Activated naive CD8-positive, alpha-beta T cell treated with anti-CD3 and anti-CD28 coated beads, Interleukin-2, amount 50 U/mL, for 24 hours (primary cell): ENCODE results near the gene MRPS10.

Experiments used
- ATAC-seq: fragments of 150-1000 bp; cut with Tn5 transposase; one replicate; pipeline ENCODE4 v1.10.0; 2021
- DNase-seq: peaks from one replicate; pipeline ENCODE4 v3.0.0; 2021
- H3K27ac Mint-ChIP-seq: one replicate; pipeline ENCODE4 v1.8.0; 2021; ENCODE audit warnings: mild to moderate bottlenecking, mixed read lengths
- H3K27me3 Mint-ChIP-seq: one replicate; pipeline ENCODE4 v1.8.0; 2021; ENCODE audit warnings: mixed read lengths
- H3K36me3 Mint-ChIP-seq: one replicate; pipeline ENCODE4 v1.8.0; 2021; ENCODE audit warnings: low read depth, mixed read lengths
- H3K4me1 Mint-ChIP-seq: one replicate; pipeline ENCODE4 v1.8.0; 2021; ENCODE audit warnings: mixed read lengths
- H3K4me3 Mint-ChIP-seq: one replicate; pipeline ENCODE4 v1.8.0; 2021; ENCODE audit warnings: mild to moderate bottlenecking, moderate library complexity, mixed read lengths
- H3K9me3 Mint-ChIP-seq: one replicate; pipeline ENCODE4 v1.8.0; 2021; ENCODE audit warnings: mixed read lengths

The MRPS10 gene

DNA sequence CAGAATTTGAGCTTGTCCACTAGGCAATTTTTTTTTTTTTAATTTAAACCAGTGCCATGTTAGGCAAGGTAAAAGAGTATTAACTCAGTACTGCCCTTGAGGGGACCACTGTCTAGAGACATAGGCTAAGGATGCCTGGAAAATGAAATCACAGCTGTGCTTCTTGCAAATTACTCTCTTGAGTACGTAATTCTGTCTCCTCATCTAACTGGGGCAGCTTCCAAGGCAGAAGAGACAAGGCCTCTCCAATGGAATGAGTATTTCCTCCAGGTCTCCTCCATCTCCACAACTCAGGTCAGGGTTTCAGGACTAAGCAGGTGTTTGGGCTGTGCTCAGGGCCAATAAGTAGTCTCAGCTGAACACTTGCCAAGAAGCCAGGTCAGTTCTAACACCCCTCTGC is 33.8 kb upstream of the MRPS10 start:
- Mint-ChIP-seq H3K36me3 (peaks cover 1% of the 10 kb centered on the region), H3K4me3 (no peak overlapping the region), H3K27ac (no peak overlapping the region), H3K4me1 (no peaks in the 10 kb centered on the region), H3K9me3 (no peaks in the 10 kb centered on the region), H3K27me3 (no peaks in the 10 kb centered on the region)
- DNase-seq (no peak), ATAC-seq (no peak)

DNA sequence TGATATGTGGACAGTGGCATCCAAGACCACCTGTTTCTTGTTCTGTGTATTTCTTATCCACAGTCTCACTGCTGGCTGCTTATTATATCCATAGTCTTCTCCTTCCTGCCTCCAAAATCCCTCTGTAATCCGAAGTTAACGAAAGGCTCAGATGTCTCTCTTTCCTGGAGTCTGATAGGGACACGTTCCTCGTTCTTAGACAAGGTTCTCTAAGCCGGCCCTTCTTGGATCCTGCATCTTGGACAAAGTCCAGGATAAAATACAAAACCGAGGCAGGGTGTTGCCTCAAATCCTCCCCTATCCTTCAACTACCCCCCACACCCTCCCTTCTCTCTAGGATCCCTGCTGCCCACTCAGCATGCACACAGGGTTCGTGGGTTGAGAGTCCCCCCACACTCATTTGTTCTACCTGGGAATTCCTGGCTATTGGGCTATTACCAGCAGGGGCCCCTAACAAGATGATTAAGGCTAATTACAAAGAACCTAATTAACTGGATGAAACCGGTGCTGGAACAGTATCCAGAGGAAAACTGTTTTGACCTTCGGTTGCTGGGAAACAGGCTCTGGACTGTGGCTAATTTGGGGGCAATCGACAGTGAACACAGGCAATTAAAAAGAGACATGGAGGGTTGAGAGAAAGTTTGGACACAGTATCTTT is 32.7 kb upstream of the MRPS10 start:
- ATAC-seq (no peak), DNase-seq (no peak)
- Mint-ChIP-seq H3K9me3 (no peaks in the 10 kb centered on the region), H3K4me3 (no peak overlapping the region), H3K27ac (no peak overlapping the region), H3K4me1 (no peaks in the 10 kb centered on the region), H3K36me3 (peaks cover 3% of the 10 kb centered on the region), H3K27me3 (no peaks in the 10 kb centered on the region)

GRCh38 chr6:42249279-42249678 is 31.6 kb upstream of the MRPS10 start:
- Mint-ChIP-seq H3K36me3 (peaks cover 3% of the 10 kb centered on the region), H3K27me3 (no peaks in the 10 kb centered on the region), H3K4me3 (no peak overlapping the region), H3K9me3 (no peaks in the 10 kb centered on the region), H3K4me1 (no peaks in the 10 kb centered on the region), H3K27ac (no peak overlapping the region)
- no peak for DNase-seq
- ATAC-seq, result no peak

GRCh38 chr6:42243046-42243445 is 25.4 kb upstream of the MRPS10 start:
- ATAC-seq, result no peak
- H3K4me1 Mint-ChIP-seq, result no peaks in the 10 kb centered on the region
- H3K4me3 Mint-ChIP-seq, result no peak overlapping the region
- no peaks in the 10 kb centered on the region for H3K27me3 Mint-ChIP-seq
- DNase-seq, result no peak
- peaks cover 1% of the 10 kb centered on the region for H3K36me3 Mint-ChIP-seq
- H3K27ac Mint-ChIP-seq, result no peak overlapping the region
- no peaks in the 10 kb centered on the region for H3K9me3 Mint-ChIP-seq

DNA sequence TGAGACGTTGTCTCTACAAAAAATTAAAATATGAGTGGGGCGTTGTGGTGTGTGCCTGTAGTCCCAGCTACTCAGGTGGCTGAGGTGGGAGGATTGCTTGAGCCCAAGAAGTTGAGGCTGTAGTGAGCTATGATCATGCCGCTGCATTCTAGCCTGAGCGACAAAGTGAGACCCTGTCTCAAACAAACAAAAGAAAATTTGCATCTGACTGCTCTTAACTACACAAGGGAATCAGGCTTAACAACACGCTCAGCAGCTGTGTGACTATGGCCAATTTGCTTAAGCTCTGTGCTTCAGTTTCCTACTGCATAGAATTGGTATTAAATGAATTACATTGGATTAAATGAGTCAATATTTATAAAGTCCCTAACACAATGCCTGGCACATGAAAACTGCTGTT is 24.3 kb upstream of the MRPS10 start:
- no peak for DNase-seq
- H3K4me1 Mint-ChIP-seq, result peaks cover 2% of the 10 kb centered on the region
- no peak overlapping the region for H3K27ac Mint-ChIP-seq
- H3K36me3 Mint-ChIP-seq, result peaks cover 1% of the 10 kb centered on the region
- H3K9me3 Mint-ChIP-seq, result no peaks in the 10 kb centered on the region
- H3K4me3 Mint-ChIP-seq, result no peak overlapping the region
- no peaks in the 10 kb centered on the region for H3K27me3 Mint-ChIP-seq
- ATAC-seq, result no peak

- H3K27ac Mint-ChIP-seq, result no peak overlapping the region
- H3K9me3 Mint-ChIP-seq, result no peaks in the 10 kb centered on the region
- DNase-seq (no peak), ATAC-seq (no peak)
- no peaks in the 10 kb centered on the region for H3K36me3 Mint-ChIP-seq
- H3K4me3 Mint-ChIP-seq, result no peak overlapping the region
- H3K27me3 Mint-ChIP-seq, result no peaks in the 10 kb centered on the region
- H3K4me1 Mint-ChIP-seq, result peaks cover 9% of the 10 kb centered on the region
Observed at GRCh38 chr6:42239736-42240375, 22.2 kb upstream of the MRPS10 start.

DNA sequence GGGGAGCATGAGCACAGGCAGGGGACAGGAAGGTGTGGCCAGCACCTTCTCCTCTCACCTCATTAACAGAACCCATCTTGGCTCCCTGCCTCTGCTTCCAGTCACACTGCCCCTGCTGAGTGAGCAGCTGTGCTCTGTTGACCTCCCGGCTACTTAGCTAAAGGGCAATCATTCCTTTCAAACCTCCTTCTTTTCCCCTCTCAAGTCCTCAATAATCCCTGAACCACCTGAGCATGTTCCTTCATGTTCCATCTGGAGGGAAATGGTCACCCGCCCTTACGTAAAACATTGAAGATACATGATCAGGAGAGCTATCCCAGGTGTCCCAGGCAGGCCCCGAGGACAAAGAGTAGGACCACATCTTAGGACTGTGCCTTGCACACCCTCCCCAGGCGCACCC is 21.7 kb upstream of the MRPS10 start:
- Mint-ChIP-seq H3K4me3 (no peak overlapping the region), H3K36me3 (no peaks in the 10 kb centered on the region), H3K9me3 (no peaks in the 10 kb centered on the region), H3K27me3 (no peaks in the 10 kb centered on the region), H3K4me1 (peaks cover 9% of the 10 kb centered on the region), H3K27ac (no peak overlapping the region)
- ATAC-seq (no peak), DNase-seq (no peak)

DNA sequence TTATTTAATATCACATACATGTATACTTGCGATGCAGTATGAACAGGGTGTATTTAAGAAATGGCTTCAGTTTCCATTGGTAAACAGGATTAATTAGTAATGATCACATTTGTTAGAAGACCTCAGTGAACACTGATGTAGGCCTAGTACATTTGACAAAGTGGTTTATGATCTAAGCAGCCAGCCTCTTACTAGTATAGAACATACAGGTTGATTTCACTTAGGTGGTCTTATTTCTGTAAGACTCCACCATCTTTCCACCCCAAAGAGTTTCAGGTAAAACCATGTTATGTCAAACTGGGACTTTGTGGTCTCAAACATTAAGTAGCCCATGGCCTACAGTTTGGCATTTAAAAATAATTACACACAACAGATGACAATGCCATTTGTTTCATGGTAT is 20.2 kb upstream of the MRPS10 start:
- DNase-seq, result no peak
- Mint-ChIP-seq H3K4me1 (peaks cover 9% of the 10 kb centered on the region), H3K27ac (no peak overlapping the region), H3K27me3 (no peaks in the 10 kb centered on the region), H3K9me3 (no peaks in the 10 kb centered on the region), H3K36me3 (no peaks in the 10 kb centered on the region), H3K4me3 (no peak overlapping the region)
- no peak for ATAC-seq

GRCh38 chr6:42236682-42237473 is 19.2 kb upstream of the MRPS10 start:
- ATAC-seq (peak; percentile 59), DNase-seq (no peak)
- peaks cover 9% of the 10 kb centered on the region for H3K4me1 Mint-ChIP-seq
- no peaks in the 10 kb centered on the region for H3K36me3 Mint-ChIP-seq
- H3K9me3 Mint-ChIP-seq, result no peaks in the 10 kb centered on the region
- H3K27ac Mint-ChIP-seq, result peak overlapping the region; percentile 37
- H3K27me3 Mint-ChIP-seq, result no peaks in the 10 kb centered on the region
- no peak overlapping the region for H3K4me3 Mint-ChIP-seq

DNA sequence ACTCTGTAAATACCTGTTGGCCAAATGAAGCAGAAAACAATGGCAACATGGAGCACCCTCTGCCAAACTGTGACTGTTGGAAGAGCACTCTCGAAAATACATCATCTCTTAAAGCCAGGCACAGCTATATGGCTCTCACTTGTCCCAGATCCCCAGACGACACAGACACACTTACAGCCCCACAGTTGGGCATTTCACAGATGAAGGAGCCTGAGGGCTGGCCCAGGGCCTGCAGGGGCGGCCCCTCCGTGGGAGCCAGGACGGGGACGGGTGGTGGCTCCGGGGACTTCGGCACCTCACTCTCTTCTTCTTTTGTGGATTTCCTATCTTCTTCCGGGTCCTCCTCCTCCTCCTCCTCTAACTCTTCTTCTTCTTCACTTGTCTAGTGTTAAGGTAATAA is 18.4 kb upstream of the MRPS10 start:
- Mint-ChIP-seq H3K36me3 (no peaks in the 10 kb centered on the region), H3K4me1 (peaks cover 9% of the 10 kb centered on the region), H3K4me3 (no peak overlapping the region), H3K9me3 (no peaks in the 10 kb centered on the region), H3K27me3 (no peaks in the 10 kb centered on the region), H3K27ac (no peak overlapping the region)
- no peak for DNase-seq
- no peak for ATAC-seq

DNA sequence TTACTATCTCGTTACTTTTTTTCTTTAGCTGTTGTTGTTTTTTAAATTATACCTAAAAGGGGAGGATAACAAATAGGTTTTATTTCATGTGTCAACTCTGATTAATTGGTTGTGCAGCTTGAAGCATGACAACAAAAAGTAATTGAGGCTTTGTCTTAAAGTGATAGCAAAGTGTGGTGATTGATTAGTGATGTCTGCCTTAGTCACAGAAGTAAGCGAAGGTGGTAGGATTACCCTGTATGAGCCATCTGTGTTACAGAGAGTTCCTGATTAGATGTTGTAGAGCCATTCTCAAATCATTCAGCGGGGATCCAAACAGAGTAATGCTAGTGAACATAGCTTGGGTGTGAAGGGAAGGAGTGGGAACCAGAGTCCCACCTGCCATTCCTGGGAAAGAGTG is 14.4 kb upstream of the MRPS10 start:
- ATAC-seq, result no peak
- no peak overlapping the region for H3K27ac Mint-ChIP-seq

GRCh38 chr6:42230345-42231321 is 13.0 kb upstream of the MRPS10 start:
- ATAC-seq, result no peak
- H3K36me3 Mint-ChIP-seq, result no peaks in the 10 kb centered on the region
- no peaks in the 10 kb centered on the region for H3K4me1 Mint-ChIP-seq
- H3K27ac Mint-ChIP-seq, result no peak overlapping the region
- H3K9me3 Mint-ChIP-seq, result no peaks in the 10 kb centered on the region
- H3K27me3 Mint-ChIP-seq, result no peaks in the 10 kb centered on the region
- DNase-seq, result no peak
- H3K4me3 Mint-ChIP-seq, result no peak overlapping the region

More for the DNA sequence above, 14.4 kb upstream of the MRPS10 start:
- no peaks in the 10 kb centered on the region for H3K27me3 Mint-ChIP-seq
- H3K9me3 Mint-ChIP-seq, result no peaks in the 10 kb centered on the region
- peaks cover 7% of the 10 kb centered on the region for H3K4me1 Mint-ChIP-seq
- no peaks in the 10 kb centered on the region for H3K36me3 Mint-ChIP-seq
- H3K4me3 Mint-ChIP-seq, result no peak overlapping the region
- DNase-seq, result no peak

GRCh38 chr6:42229506-42230119 is 12.0 kb upstream of the MRPS10 start:
- ATAC-seq, result no peak
- no peak for DNase-seq
- Mint-ChIP-seq H3K4me3 (no peak overlapping the region), H3K4me1 (peaks cover 8% of the 10 kb centered on the region), H3K9me3 (no peaks in the 10 kb centered on the region), H3K36me3 (no peaks in the 10 kb centered on the region), H3K27ac (no peak overlapping the region), H3K27me3 (no peaks in the 10 kb centered on the region)

GRCh38 chr6:42228305-42228704 is 10.6 kb upstream of the MRPS10 start:
- Mint-ChIP-seq H3K36me3 (no peaks in the 10 kb centered on the region), H3K27me3 (no peaks in the 10 kb centered on the region), H3K9me3 (no peaks in the 10 kb centered on the region), H3K4me3 (no peak overlapping the region), H3K4me1 (peaks cover 17% of the 10 kb centered on the region), H3K27ac (no peak overlapping the region)
- DNase-seq, result no peak
- ATAC-seq, result no peak
